Measurements from ENCODE around the gene PRSS23.
"Not testable (repeated sequence)": the region's sequence is repeated elsewhere in the genome, so short reads cannot be mapped to it uniquely, and the experiment has no call there.

The PRSS23 gene

GRCh38 chr11:86800076-86800959 lies at the start of gene PRSS23:
Gene PRSS23 (plus strand): TSS chr11:86800542. CDS start chr11:86807644, 7,102 bp downstream.
- peak; percentile 63 for DNase-seq (ENCODE audit: low spot score)

- DNase-seq (ENCODE audit: low spot score), result no peak
These were observed 46.9 kb upstream of the PRSS23 start for GRCh38 chr11:86753459-86753858.

- no peak for DNase-seq (ENCODE audit: low spot score)
These were observed 45.2 kb upstream of the PRSS23 start for GRCh38 chr11:86755146-86755545.

- no peak for DNase-seq (ENCODE audit: low spot score)
These were observed 42.2 kb upstream of the PRSS23 start for GRCh38 chr11:86758171-86758570.

- DNase-seq (ENCODE audit: low spot score), result no peak
These were observed 39.8 kb upstream of the PRSS23 start for GRCh38 chr11:86760577-86760976.

- no peak for DNase-seq (ENCODE audit: low spot score)
These were observed 38.4 kb upstream of the PRSS23 start for GRCh38 chr11:86761978-86762377.

- DNase-seq (ENCODE audit: low spot score), result no peak
These were observed 35.1 kb upstream of the PRSS23 start for GRCh38 chr11:86765203-86765602.

- no peak for DNase-seq (ENCODE audit: low spot score)
These were observed 34.5 kb upstream of the PRSS23 start for GRCh38 chr11:86765878-86766277.

- no peak for DNase-seq (ENCODE audit: low spot score)
These were observed 31.1 kb upstream of the PRSS23 start for GRCh38 chr11:86769219-86769618.

GRCh38 chr11:86770473-86771027 lies 29.8 kb upstream of the PRSS23 start:
- DNase-seq (ENCODE audit: low spot score), result not testable (repeated sequence)

- DNase-seq (ENCODE audit: low spot score), result no peak
These were observed 27.3 kb upstream of the PRSS23 start for GRCh38 chr11:86772999-86773398.

- no peak for DNase-seq (ENCODE audit: low spot score)
These were observed 26.7 kb upstream of the PRSS23 start for GRCh38 chr11:86773513-86774252.

- no peak for DNase-seq (ENCODE audit: low spot score)
These were observed 25.9 kb upstream of the PRSS23 start for GRCh38 chr11:86774417-86774816.

- no peak for DNase-seq (ENCODE audit: low spot score)
These were observed 25.0 kb upstream of the PRSS23 start for GRCh38 chr11:86775361-86775760.

GRCh38 chr11:86781546-86781945 lies 18.8 kb upstream of the PRSS23 start:
- DNase-seq (ENCODE audit: low spot score), result no peak

- DNase-seq (ENCODE audit: low spot score), result no peak
These were observed 17.6 kb upstream of the PRSS23 start for GRCh38 chr11:86782742-86783141.

GRCh38 chr11:86783661-86784060 lies 16.7 kb upstream of the PRSS23 start:
- DNase-seq (ENCODE audit: low spot score), result no peak

GRCh38 chr11:86784241-86784681 lies 16.1 kb upstream of the PRSS23 start:
- DNase-seq (ENCODE audit: low spot score), result no peak

- no peak for DNase-seq (ENCODE audit: low spot score)
These were observed 14.8 kb upstream of the PRSS23 start for GRCh38 chr11:86785576-86785975.

- no peak for DNase-seq (ENCODE audit: low spot score)
These were observed 13.3 kb upstream of the PRSS23 start for GRCh38 chr11:86787018-86787536.

GRCh38 chr11:86787656-86788055 lies 12.7 kb upstream of the PRSS23 start:
- DNase-seq (ENCODE audit: low spot score), result no peak

GRCh38 chr11:86790195-86790725 lies 10.1 kb upstream of the PRSS23 start:
- DNase-seq (ENCODE audit: low spot score), result no peak

Data from HuH-7 (cell line).